GM21367 (cell line): ENCODE data around the gene PLCB4.

ENCODE experiments used
- ATAC-seq: cut with Tn5 transposase; IDR thresholded peaks from one replicate; pipeline ENCODE4 v1.9.1; 2021; ENCODE audit not compliant: unreplicated experiment

Gene PLCB4

DNA sequence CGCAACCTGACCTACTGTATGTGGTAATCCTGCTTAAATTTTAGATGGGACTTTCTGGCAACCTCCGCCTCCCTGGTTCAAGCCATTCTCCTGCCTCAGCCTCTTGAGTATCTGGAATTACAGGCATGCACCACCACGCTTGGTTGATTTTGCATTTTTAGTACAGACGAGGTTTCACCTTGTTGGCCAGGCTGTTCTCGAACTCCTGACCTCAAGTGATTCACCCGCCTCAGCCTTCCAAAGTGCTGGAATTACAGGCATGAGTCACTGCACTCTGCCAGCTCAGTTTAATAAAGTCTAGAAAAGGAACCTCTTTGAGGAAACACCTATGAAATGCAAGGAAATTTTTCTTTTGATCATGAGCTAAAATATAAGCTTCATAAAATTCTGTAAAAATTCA, 9.0 kb upstream of the PLCB4 start:
- no peak for ATAC-seq

DNA sequence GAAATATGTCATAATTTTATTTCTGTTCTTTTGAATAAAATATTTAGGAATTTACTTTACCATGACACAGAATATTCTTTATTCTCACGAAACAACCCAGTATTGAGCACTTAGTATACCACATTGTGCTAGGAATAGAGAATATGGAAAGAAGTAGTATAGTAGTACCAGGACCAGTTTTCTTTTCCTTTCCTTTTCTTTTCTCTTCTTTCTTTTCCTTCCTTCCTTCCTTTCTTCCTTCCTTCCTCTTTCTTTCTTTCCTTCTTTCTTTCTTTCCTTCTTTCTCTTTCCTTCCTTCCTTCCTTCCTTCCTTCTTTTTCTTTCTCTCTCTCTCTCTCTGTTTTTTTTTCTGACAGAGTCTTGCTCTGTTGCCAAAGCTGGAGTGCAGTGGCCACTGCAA, 7.5 kb upstream of the PLCB4 start:
- no peak for ATAC-seq

DNA sequence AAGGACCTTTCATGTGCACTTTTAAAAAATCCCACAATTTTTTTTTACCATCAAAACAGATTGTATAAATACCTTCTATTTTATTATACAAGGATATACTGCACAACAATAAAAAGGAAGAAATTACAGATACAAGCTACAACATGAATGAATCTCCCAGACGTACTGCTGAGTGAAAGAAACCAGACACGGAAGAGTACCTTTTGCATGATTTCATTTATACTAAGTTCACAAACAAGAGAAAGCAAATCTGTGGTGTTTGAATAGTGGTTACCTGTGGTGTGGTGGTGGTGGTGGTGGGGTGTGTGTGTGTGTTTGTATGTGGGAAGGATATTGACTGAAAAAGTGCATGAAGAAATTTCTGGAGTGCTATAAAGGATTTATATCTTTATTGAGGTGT, 6.8 kb upstream of the PLCB4 start:
- ATAC-seq: no peak

DNA sequence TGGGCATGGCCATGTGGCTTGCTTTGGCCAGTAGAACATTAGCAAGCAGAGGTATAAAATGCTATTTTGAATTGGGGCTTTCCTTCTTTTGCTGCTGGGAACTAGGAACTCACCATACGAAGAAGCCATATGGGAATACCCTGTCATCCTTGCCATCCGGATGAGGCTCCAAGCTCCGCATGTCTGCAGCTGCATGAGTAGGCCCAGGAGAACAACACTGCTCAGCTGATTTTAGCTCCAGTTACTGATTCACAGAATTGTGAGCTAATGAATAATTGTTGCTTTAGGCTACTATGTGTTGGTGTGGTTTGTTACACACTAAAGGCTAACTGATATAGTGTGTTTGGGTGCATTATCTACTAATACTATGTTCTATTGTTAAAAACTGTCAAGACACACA, 2.7 kb upstream of the PLCB4 start:
- no peak for ATAC-seq

DNA sequence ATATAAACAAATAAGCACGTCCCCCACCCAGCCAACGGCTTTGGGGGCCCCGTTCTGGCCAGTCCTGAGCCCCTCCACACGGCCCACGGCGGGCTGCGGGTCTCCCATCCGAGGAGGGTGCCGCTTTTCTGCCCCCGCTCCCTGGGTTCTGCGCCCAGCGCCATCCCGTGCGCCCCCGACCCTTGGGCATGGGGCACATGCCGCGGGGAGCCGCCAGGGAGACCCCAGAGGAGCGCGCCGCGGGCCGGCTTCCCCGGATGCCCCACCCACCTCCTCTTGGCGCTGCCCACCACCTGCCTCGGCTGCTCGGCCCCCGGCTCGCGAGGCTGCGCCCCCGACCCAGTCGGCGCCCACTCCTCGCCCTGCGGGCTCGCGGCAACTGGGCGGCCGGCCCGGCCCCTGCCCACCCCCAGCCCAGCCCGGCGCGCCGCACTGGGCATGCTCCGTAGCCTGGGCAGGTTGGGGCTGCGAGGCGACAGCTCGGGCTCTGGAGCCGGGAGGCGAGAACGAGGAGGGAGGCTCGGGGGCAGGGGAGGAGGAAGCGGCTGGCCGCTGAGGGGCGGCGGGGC, 570 bp upstream of the PLCB4 start:
- no peak for ATAC-seq

DNA sequence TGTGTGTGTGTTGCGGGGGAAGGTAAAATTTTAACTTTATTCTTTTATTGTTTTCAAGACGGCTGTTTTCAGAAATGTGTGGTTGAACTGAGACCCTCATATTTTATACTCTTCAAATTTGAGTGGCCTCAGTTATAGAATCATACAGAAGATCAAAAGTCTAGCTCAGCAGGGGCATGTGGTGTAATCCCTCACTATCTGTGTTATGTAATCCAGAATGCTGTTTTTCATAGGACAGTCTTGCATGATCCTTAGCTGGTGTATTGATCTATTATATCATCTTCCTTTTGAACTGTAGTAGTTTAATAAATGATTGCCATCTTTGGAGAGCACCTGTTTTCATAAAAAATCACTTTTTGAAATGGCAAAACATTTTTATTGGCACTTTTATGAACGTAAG, 1.4 kb downstream of the PLCB4 start:
- no peak for ATAC-seq

DNA sequence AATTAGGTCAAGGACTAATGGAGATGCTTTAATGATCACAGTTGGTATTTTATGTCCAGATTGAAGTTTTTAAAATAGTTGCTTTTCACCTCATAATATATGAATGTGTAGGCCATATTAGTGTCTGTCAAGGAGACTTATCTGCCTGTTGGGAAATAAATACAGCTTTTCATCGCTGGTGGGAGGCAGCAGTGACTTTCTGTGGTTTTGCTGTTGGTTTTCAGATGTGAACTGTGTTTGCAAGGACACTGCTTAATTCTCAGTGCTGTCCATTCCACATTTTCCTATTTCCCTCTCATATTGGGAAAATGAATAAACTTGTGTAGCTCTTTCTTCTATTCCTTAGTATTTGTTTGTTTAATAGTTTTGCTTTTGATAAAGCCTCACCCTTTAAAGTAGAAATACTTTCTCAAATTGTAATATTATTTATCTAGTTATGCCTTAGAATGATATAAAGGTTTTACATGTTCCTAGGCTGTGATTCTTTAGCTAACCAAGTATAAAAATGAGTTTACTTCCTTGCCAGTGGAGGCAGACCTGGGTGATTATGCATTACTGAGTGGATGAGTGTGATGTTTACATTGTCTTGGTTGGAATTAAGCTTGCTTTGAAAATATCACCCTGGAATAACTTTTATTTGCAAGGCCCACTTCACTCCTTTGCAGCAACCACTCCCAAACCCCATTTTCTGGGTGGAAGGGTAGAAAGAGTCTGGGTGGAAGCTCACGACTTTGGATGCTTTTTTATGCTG, 3.3 kb downstream of the PLCB4 start:
- ATAC-seq: no peak

DNA sequence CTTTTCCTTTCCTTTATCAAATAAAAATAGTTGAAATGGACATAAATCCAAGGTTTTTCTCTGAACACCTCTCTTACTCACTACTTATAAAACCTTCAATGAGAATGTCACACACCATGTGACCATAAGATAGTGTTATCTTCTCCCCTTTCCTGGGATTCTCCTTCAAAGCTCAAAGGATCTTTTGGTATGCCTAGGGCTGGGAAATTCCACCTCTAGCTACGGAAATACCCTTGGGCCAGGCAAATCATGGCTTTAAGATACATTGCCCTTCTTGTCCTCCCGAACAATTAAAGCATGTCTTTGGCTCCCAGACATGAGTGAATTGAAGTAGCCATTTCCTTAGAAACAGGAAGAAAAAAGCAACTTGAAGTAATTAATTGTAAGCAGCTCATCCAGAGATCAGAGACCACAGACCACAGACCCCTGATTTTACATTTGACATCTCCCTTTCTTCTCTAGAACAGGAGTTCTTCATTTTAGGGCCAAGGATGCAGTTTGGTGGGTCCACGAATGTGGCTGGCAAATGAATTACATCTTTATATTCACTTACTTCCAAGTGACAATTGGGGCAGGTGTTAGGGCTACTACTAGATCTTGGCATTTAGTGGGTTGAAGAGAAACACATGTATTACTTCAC, 4.1 kb downstream of the PLCB4 start:
- no peak for ATAC-seq

DNA sequence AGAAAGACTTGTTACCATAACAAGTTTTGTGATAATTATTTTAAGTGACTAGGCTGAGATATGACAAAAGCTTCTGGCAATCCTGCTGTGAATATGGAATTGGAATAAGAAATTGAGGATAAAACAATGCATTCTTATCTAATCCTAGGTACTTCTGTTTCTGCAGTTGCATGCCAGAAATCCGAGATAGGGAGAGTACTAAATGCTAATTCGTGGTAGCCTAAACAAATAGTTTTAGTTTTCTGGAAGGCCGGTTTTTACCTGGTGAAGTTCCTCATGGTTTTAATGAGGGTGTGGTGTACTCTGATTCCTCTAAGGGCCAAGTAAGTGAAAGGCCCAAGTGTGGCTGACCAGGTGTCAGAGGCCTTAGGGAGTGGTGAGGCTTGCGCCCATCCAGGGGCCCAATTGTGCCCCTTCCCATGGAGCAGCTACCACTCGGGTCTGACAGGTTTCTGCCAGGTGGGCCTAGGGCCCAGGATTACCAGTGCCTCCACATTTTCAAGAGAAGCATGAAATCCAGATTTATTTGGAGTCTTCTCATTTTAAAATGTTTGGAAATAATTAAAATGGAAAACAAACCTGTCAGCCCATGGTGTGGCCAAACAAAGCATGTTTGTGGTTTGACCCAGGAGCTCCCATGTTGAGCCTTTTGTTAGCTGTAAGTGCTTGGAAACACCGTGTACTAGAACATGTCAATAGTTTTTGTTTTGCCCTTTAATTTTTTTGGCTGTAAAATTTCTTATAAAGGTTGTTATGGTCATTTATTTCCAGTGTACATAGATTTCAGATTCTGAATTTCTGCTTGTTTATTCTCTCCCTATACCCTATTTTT, 6.6 kb downstream of the PLCB4 start:
- ATAC-seq: no peak

DNA sequence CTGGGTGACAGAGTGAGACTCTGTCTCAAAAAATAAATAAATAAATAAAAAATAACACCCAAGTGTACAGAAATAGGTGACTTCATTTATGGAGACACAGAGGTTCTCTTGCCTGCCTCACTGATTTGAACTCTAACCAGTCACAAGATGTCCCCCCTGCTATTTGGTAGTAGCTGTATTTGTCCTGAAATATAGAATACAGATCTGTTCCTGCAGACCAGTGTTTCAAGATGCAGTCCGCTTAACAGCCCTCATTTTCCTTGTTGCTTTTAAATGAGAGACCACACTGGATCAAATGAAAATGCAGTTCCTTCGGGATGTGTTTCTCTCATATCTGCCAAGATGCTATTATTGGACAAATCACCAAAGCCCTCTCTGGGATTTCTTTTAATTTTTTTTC, 7.6 kb downstream of the PLCB4 start:
- ATAC-seq: no peak

DNA sequence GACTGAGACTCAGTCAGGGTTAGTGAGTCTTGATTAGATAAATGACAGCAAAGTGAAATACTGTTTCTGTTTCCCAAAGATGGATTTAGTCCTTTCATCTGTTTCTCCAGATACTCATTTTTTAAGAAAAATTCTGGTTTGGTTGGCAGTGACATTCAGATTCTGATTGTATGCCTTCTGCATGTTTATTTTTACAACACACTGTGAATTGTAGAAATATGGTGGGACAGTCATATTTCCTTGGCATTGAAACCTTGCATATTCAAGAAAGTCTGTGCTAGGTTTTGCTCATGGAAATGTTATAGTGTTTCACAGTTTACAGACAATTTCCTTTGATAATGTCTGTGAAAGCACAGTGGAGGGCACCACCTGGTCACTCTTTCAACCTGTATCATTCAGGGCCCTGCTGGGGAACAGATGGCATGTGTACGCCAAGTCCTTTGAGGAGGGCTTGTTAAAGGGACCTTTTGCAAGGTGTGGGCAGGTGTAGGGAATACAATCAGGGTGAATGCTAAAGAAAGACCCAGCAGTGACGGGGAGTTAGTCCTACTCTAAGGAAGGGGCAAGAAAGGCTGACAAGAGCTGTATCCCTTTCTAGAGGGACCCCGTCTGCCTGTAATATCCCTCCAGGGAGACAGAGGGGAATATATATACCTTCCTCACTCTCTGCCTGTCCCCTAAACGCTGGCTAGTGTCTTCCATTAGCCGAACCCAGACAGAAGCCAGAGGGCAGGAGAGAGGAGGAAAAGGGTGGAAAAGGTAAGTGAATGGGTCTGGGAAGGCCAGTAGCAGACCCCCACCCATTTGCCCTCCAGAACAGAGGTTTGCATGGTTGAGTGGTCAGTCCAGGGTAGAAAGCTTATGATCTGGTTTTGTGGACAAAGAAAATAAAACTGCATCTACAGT, 10.2 kb downstream of the PLCB4 start:
- ATAC-seq: no peak

DNA sequence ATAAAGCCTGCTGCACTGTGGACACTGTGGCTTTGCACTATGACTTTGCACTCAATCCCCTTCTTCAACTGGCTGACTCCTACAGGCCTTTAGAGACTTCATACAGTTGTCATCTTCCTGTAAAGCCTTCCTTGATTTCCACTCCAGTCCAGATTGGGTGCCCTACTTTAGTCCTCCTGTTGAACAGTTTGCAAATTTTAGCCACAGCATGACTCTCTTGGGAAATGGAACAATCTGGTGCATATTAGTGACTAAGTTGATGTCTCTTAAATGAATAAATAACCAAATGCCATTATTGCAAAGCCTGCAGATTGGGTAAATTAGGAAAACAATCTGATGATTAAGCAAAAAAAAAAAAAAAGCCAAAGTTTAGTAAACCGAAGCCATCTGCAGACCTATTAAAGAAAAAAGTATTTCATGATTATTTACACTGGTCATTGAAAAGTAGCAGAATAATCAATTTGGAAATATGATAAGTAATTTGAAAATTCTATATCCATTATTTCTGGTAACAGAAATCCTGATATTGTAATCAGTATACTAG, 12.6 kb downstream of the PLCB4 start:
- ATAC-seq: no peak

DNA sequence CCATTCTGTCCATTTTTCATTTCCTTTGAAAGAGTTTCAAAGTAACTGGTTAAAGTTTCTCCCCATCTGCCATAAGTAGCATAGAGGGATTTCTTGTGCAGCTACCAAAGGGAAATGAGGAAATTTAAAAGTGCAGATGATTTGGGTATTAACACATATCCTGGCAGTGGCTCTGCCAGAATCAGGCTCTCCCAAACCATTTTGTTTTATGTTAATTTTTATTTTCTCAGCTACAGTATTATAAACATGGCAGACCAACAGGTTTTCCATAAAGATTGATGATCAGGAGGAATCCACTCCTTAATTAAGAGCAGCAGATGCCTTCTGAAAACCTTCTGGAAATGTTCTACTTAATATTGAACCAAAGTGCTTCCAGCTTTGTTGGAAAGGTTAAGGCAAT, 13.9 kb downstream of the PLCB4 start:
- ATAC-seq: no peak

DNA sequence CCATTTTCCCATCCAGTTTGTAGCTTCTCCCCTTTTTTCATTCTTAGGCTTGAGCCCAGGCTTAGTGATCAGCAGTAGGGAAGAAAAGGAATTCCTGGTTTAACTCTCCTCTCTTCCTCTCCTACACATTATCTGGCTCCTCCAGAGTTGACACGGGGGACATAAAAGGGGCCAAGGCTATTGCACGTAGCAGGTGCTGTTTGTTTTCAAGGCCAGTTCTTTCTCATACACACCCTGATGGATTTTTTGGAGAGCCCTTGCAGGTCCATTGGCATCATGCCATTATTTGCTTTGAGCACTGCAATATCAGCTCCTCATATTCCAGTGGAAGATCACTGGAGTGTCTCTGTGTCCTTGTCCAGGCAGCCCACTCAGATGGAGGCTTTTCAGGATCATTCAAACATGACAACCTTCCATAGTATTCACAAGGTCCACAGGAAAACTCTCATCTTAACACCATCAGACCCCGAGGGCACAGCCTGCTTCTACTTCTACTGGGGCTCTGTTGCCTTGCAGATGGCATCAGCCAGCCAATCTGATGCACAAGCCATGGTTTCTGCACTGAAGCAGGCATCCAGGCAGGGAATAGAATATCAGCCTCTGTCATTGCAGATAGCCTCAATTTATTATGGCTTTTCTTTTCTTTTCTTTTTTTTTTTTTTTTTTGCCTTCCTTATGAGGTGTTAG, 18.8 kb downstream of the PLCB4 start:
- no peak for ATAC-seq

DNA sequence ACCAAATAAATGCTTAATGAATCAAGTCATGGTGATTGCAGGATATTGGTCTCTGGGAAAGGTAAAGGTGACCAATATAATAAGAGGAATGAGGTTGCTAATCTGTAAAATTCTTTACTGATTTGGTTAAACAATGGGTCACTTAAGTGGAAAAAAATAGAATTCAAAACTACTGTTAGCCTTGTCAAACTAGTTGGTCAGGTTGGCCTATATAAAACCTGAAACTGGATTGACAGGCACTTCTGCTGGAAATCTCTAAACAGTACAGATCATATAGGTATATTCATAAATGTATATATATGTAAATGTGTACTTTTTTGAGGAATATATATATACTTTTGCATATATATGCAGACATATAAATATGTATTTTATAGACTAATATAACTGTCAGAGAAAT, 19.7 kb downstream of the PLCB4 start:
- no peak for ATAC-seq

DNA sequence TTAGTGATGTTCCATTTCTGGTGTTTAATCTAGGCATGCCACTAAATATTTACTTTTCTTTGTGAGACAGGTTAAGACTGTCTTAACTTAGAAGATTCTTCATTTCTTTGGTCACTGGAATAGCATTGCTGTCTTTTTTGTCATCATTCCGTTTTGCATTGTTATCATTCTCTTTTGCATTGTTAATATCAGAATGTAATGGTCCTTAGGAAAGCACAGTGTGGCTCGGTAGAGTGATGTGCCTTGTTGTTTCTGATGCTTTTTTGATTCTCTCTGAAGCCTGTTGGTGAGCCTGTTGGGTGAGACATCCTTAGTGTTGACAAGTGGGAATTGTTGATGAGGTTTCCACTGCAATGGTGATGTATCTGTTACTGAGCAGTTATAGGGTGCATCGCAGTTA, 23.2 kb downstream of the PLCB4 start:
- ATAC-seq: no peak

DNA sequence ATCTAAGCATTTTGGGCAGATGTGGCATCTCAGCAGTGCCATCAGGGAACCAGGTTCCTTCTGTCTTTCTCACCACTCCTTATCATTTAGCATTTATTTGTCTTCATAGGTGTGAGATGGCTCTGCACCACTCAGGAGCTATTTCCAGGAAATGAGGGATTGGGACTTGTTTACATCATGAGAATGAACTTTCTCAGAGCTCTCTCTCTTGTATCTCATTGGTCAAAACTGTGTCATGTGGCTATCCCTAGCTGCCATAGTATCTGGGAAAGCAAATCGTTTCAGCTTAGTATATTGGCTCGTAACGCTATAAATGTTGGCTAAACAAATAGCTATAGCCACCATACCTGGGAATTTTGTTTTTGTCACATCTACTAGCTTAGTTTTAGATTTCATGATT, 23.8 kb downstream of the PLCB4 start:
- ATAC-seq: no peak

DNA sequence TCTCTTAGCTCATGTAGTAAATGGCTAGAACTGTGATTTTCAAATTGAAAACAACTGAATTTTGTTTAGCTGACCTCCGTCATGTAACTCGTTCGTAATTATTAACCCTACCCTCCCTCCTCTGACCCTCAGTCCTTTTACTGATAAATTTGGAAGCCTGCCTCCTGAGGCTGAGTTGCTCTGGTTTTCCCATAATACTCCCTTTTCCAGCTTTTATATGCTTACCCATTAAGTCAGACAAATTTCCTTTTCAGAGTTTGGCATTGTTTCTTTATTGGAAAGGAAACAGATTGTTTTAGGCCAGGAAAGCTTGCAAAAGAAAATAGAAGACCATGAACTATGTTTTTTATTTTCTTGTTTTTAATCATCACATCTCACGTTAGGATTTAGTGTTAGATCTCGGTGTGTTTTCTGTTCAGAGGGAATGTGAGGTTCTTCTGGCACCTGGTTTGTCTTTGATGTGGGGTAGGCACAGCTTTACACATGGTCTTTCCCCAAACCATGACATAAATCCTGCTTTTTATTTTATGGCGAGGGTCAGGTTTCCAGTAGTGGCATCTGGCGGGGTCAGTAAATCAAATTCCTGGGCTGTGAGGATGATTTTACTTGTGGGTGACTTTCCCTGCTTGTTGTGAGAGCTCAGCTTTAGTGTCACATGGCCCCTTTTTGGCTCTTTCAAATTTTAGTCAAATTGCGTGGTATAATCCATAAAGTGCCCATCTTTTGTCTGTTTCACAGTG, 24.5 kb downstream of the PLCB4 start:
- ATAC-seq: no peak

DNA sequence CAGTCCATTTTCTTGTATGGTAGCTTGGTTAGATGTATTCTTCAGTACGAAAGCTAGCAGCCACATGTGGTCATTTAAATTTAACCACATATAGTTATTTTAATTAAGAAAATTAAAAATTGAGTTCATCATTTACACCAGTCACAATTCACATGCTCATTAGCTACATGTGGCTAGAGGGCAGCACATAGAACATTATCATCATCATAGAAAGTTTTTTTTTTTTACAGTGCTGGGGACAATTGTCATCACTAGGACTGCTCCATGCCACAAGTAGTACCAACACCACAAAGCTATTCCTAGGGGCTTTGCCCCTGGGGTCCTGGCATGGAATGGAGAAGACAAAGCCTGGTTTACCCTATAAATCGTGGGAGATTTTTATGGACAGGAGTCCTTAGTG, 30.5 kb downstream of the PLCB4 start:
- ATAC-seq: no peak
